Esophagus squamous epithelium (tissue), 4 donors: ENCODE results near the gene TOMM40L.

Experiments used
- CTCF ChIP-seq, 6 experiments: fragments of 450-650 bp in 4 of 6; fragments of 200-600 bp in 2 of 6; sonication (generic) in 2 of 6; IDR thresholded peaks; one replicate each; pipeline ENCODE4 v1.5.1; 2016 to 2019; ENCODE audit warnings: antibody characterized with exemption in 6 of 6, mild to moderate bottlenecking in 4 of 6, moderate library complexity in 4 of 6
- POLR2A ChIP-seq, 4 donors: fragments of 450-650 bp; IDR thresholded peaks; one replicate each; pipeline ENCODE4 v1.6.1; 2017; ENCODE audit warnings: antibody characterized with exemption in 4 of 4, mild to moderate bottlenecking in 4 of 4, moderate library complexity in 3 of 4

GRCh38 chr1:161266836-161267235 lies 41.0 kb downstream of the TOMM40L start:
- TF ChIP-seq CTCF (IDR thresholded peaks at IDR 0.05) (no peak), POLR2A (IDR thresholded peaks at IDR 0.05) (no peak)
